Effector memory CD8-positive, alpha-beta T cell (primary cell): ENCODE data around the gene PQBP1.
"Not testable (repeated sequence)": the region's sequence is repeated elsewhere in the genome, so short reads cannot be mapped to it uniquely, and the experiment has no call there.

ENCODE experiments used
- ATAC-seq: fragments of 150-1000 bp; cut with Tn5 transposase; replicated peaks from 2 replicates; pipeline ENCODE4 v1.10.0; 2021; ENCODE audit warnings: mild to moderate bottlenecking, moderate library complexity
- DNase-seq, 3 experiments: peaks; one replicate each; pipeline ENCODE4 v3.0.0; 2021
- H3K27ac Mint-ChIP-seq, 2 donors: one replicate each; pipeline ENCODE4 v1.8.0; 2022; ENCODE audit warnings: mild to moderate bottlenecking in 2 of 2, mixed read lengths in 2 of 2, moderate library complexity in 2 of 2
- H3K27me3 Mint-ChIP-seq, 2 donors: one replicate each; pipeline ENCODE4 v1.8.0; 2022; ENCODE audit warnings: mixed read lengths in 2 of 2
- H3K36me3 Mint-ChIP-seq: one replicate; pipeline ENCODE4 v1.8.0; 2022; ENCODE audit warnings: mild to moderate bottlenecking, moderate library complexity, mixed read lengths; ENCODE audit not compliant: insufficient read depth
- H3K4me1 Mint-ChIP-seq, 2 donors: one replicate each; pipeline ENCODE4 v1.8.0; 2022; ENCODE audit warnings: low read depth in 2 of 2, mixed read lengths in 2 of 2
- H3K4me3 Mint-ChIP-seq, 2 donors: one replicate each; pipeline ENCODE4 v1.8.0; 2022; ENCODE audit warnings: mild to moderate bottlenecking in 2 of 2, mixed read lengths in 2 of 2, moderate library complexity in 2 of 2
- H3K9me3 Mint-ChIP-seq, 2 donors: one replicate each; pipeline ENCODE4 v1.8.0; 2022; ENCODE audit warnings: mixed read lengths in 2 of 2
- total RNA-seq, 9 experiments: gene quantifications; one replicate each; lab custom pipeline; 2026; lab: John Stamatoyannopoulos, UW

The PQBP1 gene, protein sequence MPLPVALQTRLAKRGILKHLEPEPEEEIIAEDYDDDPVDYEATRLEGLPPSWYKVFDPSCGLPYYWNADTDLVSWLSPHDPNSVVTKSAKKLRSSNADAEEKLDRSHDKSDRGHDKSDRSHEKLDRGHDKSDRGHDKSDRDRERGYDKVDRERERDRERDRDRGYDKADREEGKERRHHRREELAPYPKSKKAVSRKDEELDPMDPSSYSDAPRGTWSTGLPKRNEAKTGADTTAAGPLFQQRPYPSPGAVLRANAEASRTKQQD
- total RNA-seq, result 32.4 to 70.4 (median 46.0) reads per million in 9 experiments

DNA sequence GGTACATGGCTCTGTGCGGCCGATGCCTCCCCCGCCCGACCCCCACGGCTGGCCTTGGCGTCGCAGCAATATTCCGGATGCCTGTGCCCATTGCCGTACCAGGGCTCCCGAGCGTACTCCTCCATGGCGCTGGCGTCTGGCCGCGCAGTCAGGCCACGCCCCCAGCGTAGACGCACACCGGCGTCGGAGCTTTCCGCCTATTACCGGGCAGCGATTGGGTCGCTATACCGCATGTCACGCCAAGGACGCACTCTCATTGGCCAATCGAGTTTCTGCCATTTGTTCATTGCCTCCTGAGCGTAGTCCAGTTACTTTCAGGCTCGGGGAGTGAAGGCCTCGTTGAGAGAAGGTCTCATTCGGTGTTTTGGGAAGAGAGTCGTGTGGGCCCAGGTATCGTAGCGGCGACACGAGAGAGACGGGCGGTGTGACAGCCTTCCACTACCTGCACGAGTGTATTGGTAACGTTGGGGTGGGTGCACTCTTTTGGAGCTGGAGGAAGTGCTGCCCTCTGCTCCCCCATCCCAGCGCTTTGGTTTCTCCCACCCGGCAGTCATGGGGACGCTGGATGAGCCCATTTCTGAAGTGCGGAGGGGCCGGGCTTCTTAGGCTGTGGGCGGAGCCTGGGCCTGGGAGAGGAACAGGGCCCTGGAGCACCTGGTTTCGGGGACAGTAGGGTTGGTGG is at the start of gene PQBP1, which contains the start of gene TIMM17B:
PQBP1 (plus strand) TSS at position 306 of the 682 bp plus-strand sequence. CDS start 580 bp downstream, outside the sequence.
TIMM17B (minus strand) TSS at position 144 of the 682 bp plus-strand sequence; CDS start at position 125, 19 bp downstream.
- Mint-ChIP-seq H3K27ac (peak within 1 kb of the TSS; percentile 97 to 98), H3K9me3 (no peaks in the 10 kb centered on the region), H3K27me3 (no peaks in the 10 kb centered on the region), H3K4me1 (peaks cover 6 to 10% of the 10 kb centered on the region in 2 donors), H3K36me3 (peaks cover 51% of the 10 kb centered on the region), H3K4me3 (peak within 1 kb of the TSS; percentile 80 to 90)
- DNase-seq (peak; percentile 83 to 85 (median 85)), ATAC-seq (peak; percentile 83)

DNA sequence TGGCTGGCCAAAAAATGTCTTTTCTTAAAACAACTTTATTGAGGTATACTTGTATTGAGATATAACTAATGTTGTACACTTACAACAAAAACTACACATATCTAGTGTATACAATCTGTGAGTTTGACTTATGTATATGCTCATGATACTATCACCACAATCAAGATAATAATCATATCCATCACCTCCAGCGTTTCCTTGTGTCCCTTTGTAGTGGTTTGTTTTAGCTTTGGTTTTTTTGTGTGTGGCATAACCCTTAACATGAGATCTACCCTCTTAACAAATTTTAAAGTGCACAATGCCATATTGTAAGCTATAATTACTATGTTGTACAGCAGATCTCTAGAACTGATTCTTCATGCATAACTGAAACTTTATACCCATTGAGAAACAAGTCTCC is 48.9 kb upstream of the PQBP1 start:
- peaks cover 0 to 2% of the 10 kb centered on the region in 2 donors for H3K9me3 Mint-ChIP-seq
- peaks cover 2 to 12% of the 10 kb centered on the region in 2 donors for H3K27me3 Mint-ChIP-seq
- H3K4me1 Mint-ChIP-seq, result peaks cover 0 to 2% of the 10 kb centered on the region in 2 donors
- peak; percentile 17 for ATAC-seq
- no peaks in the 10 kb centered on the region for H3K36me3 Mint-ChIP-seq
- H3K27ac Mint-ChIP-seq, result no peak overlapping the region
- no peak overlapping the region for H3K4me3 Mint-ChIP-seq
- DNase-seq, result no peak

DNA sequence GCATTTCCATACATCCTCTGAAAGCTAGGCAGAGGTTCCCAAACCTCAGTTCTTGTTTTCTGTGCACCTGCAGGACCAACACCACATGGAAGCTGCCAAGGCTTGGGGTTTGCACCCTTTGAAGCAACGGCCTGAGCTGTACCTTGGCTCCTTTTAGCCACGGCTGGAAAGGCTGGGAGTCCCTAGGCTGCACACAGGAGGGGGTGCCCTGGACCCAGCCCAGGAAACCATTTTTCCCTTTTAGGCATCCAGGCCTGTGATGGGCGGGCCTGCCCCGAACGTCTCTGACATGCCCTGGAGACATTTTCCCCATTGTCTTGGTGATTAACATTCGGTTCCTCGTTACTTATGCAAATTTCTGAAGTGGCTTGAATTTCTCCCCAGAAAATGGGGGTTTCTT is 44.9 kb upstream of the PQBP1 start:
- Mint-ChIP-seq H3K4me1 (peaks cover 2 to 4% of the 10 kb centered on the region in 2 donors), H3K36me3 (no peaks in the 10 kb centered on the region), H3K27me3 (peaks cover 16 to 22% of the 10 kb centered on the region in 2 donors), H3K4me3 (no peak overlapping the region), H3K27ac (no peak overlapping the region), H3K9me3 (peaks cover 0 to 2% of the 10 kb centered on the region in 2 donors)
- DNase-seq, result no peak
- ATAC-seq, result no peak

DNA sequence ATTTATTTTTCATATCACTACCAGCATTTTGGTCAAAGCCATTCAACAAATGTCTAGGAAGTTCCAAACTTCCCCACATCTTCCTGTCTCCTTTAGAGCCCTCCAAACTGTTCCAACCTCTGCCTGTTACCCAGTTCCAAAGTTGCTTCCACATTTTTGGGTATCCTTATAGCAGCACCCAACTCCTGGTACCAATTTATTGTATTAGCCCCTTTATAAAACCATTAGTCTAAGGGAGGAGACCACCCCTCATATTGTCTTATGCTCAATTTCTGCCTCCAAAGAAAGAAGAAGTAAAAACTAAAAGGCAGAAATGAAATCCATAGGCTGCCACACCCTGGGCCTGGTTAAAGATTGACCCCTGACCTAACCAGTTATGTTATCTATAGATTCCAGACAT is 44.2 kb upstream of the PQBP1 start:
- DNase-seq, H3K27ac Mint-ChIP-seq, H3K4me3 Mint-ChIP-seq, H3K4me1 Mint-ChIP-seq, H3K9me3 Mint-ChIP-seq, ATAC-seq, H3K36me3 Mint-ChIP-seq: not testable (repeated sequence)
- peaks cover 16 to 22% of the 10 kb centered on the region in 2 donors for H3K27me3 Mint-ChIP-seq

DNA sequence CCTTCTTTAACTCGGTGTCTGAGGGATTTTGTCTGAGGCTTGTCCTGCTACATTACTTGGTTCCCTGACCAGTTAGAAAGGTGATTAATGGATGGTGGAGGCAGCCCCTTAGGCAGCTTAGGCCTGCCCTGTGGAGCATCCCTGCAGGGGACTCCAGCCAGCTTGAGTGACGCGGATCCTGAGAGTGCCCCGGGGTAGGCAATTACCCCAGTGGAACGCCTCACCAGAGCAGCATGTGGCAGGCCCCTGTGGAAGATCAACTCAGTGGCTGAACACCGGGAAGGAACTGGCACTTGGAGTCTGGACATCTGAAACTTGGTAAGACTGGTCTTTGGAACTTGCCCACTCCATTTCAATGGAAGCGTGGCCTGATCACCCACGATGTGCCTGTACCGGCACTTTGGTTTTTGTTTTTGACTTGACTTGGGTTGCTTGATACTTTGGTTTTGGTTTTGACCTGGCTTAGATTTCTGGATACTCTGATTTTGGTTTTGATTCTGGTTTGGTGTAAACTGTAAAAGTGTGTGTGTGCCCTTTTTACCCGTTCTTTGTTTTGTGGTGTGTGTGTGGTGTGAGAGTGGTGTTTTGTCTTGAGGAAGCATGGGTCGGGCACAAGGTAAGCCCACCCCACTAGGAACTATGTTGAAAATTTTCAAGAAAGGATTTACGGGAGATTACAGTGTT is 43.5 kb upstream of the PQBP1 start:
- H3K9me3 Mint-ChIP-seq, H3K4me1 Mint-ChIP-seq, H3K4me3 Mint-ChIP-seq, H3K36me3 Mint-ChIP-seq, ATAC-seq, H3K27ac Mint-ChIP-seq, DNase-seq: not testable (repeated sequence)
- peaks cover 16 to 22% of the 10 kb centered on the region in 2 donors for H3K27me3 Mint-ChIP-seq

DNA sequence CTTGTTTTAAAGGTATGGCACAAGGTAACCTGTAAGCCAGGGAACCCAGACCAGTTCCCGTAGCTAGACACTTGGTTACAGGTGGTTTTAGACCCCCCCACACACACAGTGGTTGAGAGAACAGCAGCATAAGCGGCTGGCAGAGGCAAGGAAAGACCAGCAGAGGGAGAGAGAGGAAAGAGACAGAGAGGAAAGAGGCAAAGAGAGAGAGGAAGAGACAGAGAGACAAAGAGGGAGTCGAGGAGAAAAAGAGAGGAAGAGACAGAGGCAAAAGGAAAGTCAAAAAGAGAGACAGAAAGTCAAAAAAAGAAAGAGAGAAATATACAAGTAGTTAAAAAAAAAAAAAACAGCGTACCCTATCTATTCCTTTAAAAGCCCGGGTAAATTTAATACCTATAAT is 42.8 kb upstream of the PQBP1 start:
- H3K36me3 Mint-ChIP-seq, result no peaks in the 10 kb centered on the region
- no peak overlapping the region for H3K4me3 Mint-ChIP-seq
- ATAC-seq, result no peak
- H3K9me3 Mint-ChIP-seq, result peaks cover 0 to 2% of the 10 kb centered on the region in 2 donors
- peaks cover 16 to 22% of the 10 kb centered on the region in 2 donors for H3K27me3 Mint-ChIP-seq
- no peak overlapping the region for H3K27ac Mint-ChIP-seq
- DNase-seq, result no peak
- peaks cover 0 to 4% of the 10 kb centered on the region in 2 donors for H3K4me1 Mint-ChIP-seq

DNA sequence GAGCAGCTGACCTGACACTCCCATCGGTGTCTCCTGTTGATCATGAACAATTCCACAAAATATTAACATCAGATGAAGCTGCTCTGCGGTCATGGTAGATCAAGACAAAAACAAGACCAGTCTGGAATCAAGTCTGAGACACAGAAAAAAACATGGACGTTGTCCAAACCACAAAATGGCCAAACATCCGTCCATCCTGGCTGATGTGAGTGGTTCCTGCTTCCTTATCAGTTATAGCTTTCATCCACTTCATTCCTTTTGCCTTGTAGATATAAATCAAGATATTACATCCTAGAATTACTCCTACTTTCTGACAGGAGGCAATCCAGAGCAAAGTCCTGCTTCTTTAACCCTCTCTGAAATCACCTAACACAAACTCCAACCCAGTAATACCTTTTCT is 33.5 kb upstream of the PQBP1 start:
- H3K27me3 Mint-ChIP-seq, result peaks cover 5 to 7% of the 10 kb centered on the region in 2 donors
- H3K4me3 Mint-ChIP-seq, result no peak overlapping the region
- no peaks in the 10 kb centered on the region for H3K4me1 Mint-ChIP-seq
- no peak for DNase-seq
- H3K27ac Mint-ChIP-seq, result no peak overlapping the region
- H3K36me3 Mint-ChIP-seq, result no peaks in the 10 kb centered on the region
- no peak for ATAC-seq
- H3K9me3 Mint-ChIP-seq, result no peaks in the 10 kb centered on the region

DNA sequence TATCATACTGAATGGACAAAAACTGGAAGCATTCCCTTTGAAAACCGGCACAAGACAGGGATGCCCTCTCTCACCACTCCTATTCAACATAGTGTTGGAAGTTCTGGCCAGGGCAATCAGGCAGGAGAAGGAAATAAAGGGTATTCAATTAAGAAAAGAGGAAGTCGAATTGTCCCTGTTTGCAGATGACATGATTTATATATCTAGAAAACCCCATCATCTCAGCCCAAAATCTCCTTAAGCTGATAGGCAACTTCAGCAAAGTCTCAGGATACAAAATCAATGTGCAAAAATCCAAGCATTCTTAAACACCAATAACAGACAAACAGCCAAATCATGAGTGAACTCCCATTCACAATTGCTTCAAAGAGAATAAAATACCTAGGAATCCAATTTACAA is 25.7 kb upstream of the PQBP1 start:
- H3K36me3 Mint-ChIP-seq, H3K4me1 Mint-ChIP-seq, H3K27me3 Mint-ChIP-seq, H3K27ac Mint-ChIP-seq, H3K9me3 Mint-ChIP-seq, H3K4me3 Mint-ChIP-seq, ATAC-seq, DNase-seq: not testable (repeated sequence)

DNA sequence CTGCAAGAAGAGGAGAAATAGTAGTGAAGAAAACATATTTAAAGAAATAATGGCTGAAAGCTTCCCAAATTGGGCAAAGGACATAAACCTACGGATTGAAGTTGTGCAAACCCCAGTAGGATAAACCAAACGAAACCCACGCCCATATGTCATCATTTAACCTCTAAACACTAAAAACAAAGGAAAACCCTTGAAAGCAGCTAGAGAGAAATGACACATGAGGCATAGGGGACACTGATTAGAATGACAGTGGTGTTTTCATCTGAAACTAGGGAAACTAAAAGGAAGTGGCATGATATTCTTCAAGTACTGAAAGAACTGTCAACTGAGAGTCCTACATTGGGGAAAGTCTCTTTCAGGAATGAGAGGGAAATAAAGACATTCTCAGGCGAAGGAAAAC is 20.8 kb upstream of the PQBP1 start:
- H3K36me3 Mint-ChIP-seq, H3K4me3 Mint-ChIP-seq, H3K27me3 Mint-ChIP-seq, H3K4me1 Mint-ChIP-seq, H3K27ac Mint-ChIP-seq, DNase-seq, ATAC-seq, H3K9me3 Mint-ChIP-seq: not testable (repeated sequence)

DNA sequence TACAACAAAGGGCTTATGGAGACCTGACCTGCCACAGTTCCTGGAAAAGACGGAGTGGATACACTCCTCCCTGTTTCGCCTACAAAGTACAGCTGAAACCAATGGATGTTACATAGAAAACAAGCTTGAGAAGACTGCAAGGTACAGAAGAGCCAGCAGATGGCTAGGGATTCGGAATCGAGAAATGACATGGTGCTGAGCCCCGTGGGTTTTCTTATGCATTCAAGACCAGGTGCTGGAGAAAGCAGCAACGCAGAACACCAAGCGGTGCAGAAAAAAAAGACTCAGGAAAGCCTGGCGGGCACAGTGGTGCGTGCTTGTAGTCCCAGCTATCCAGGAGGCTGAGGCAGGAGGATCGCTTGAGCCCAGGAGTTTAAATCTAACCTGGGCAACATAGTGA is 14.0 kb upstream of the PQBP1 start:
- no peaks in the 10 kb centered on the region for H3K4me1 Mint-ChIP-seq
- H3K36me3 Mint-ChIP-seq, result no peaks in the 10 kb centered on the region
- ATAC-seq, result no peak
- H3K27ac Mint-ChIP-seq, result no peak overlapping the region
- H3K27me3 Mint-ChIP-seq, result no peaks in the 10 kb centered on the region
- H3K4me3 Mint-ChIP-seq, result no peak overlapping the region
- H3K9me3 Mint-ChIP-seq, result no peaks in the 10 kb centered on the region
- no peak for DNase-seq

DNA sequence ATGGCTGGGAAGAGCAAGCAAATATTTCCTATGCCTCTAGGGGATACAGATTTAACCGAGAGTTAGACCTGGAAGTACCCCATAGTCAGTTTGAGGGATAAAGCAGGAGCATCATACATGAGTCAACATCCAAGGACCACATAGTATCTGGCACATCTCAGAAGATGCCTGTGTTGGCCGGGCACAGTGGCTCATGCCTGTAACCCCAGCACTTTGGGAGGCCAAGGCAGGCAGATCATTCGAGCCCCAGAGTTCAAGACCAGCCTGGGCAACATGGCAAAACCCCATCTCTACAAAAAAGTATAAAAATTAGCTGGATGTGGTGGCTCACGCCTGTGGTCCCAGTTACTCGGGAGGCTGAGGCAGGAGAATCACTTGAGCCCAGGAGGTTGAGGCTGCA is 11.1 kb upstream of the PQBP1 start:
- not testable (repeated sequence) for H3K36me3 Mint-ChIP-seq, H3K4me3 Mint-ChIP-seq, H3K27me3 Mint-ChIP-seq, DNase-seq, H3K27ac Mint-ChIP-seq, ATAC-seq, H3K9me3 Mint-ChIP-seq
- peaks cover 4 to 10% of the 10 kb centered on the region in 2 donors for H3K4me1 Mint-ChIP-seq

DNA sequence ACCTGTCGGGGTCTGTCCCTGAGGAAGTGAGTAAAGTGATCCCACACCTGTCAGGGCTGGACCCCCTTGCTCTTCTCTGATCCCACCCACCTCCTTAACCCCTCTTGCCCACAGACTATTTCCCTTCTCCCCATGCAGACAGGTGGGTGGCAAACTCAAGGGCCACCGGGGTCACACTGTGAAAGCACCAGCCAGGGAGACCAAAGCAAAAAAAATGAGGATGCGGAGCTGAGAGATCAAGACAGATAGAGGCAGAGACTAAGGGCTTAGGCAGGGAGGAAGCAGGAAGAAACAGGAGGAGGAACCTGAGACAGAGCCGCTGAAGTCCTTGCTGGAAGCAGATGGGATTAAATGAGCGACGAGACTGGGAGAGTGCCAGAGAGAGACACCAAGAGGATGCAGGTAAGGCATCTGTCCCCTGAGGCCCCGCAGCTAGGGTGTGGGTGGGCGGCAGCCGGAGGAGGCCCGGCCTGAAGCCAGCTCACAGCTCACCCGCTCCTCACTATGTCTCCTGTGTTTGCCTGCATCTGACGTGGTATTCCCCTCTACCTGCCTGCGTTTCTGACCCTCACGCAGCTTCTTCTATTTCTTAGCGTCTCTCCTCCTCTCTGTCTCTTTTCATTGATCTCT is 7.3 kb upstream of the PQBP1 start:
- Mint-ChIP-seq H3K27ac (peak overlapping the region in 1 of 2 donors; percentile 66), H3K9me3 (no peaks in the 10 kb centered on the region), H3K36me3 (no peaks in the 10 kb centered on the region), H3K27me3 (no peaks in the 10 kb centered on the region), H3K4me3 (peak overlapping the region; percentile 78 to 85), H3K4me1 (peaks cover 7 to 10% of the 10 kb centered on the region in 2 donors)
- DNase-seq (no peak), ATAC-seq (no peak)

DNA sequence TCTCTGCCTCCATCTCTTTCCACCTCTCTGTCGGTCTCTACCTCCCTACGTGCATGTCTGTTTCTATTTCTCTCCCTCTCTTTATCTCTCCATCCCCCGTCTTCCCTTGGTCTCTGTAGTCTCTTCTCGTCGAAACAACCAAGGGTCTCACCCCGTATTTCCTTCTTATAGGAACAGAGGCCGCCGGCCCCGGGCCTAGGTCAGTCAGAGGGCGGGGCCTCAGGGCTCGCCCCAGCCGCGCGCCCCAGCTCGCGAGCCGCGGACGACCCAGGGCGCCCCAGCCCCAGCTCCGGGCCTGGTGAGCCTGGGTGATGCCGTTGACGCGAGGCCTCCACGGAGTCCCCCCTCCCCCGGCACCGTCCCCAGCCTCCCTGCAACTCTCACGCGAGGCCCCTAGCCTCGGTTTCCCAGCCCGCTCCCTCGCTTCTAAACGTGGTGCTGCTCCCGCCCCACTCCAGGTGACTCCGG is 6.8 kb upstream of the PQBP1 start:
- ATAC-seq (peak; percentile 38), DNase-seq (peak in 1 of 3 experiments; percentile 2)
- Mint-ChIP-seq H3K36me3 (peaks cover 3% of the 10 kb centered on the region), H3K27ac (peak overlapping the region in 1 of 2 donors; percentile 66), H3K9me3 (no peaks in the 10 kb centered on the region), H3K27me3 (no peaks in the 10 kb centered on the region), H3K4me3 (peak overlapping the region; percentile 78 to 85), H3K4me1 (peaks cover 7 to 10% of the 10 kb centered on the region in 2 donors)
